Spleen (tissue), 7 donors: ENCODE data around the gene HIVEP1.

Experiments used
- POLR2A ChIP-seq, 3 donors: fragments of 450-650 bp; IDR thresholded peaks; one replicate each; pipeline ENCODE4 v1.5.1; 2017; ENCODE audit warnings: antibody characterized with exemption in 3 of 3, mild to moderate bottlenecking in 1 of 3
- POLR2AphosphoS5 ChIP-seq, 3 donors: sonication (generic); formaldehyde crosslinking; IDR thresholded peaks; one replicate each; pipeline ENCODE4 v1.5.1; 2017; ENCODE audit warnings: antibody characterized with exemption in 3 of 3
- TF ChIP-seq, protein P1 (sequence below), 11 experiments: fragments of 200-600 bp in 7 of 11; fragments of 450-650 bp in 4 of 11; sonication (generic) in 4 of 11; IDR thresholded peaks in 8 of 11; conservative IDR thresholded peaks in 3 of 11; 1 replicate in 7 of 11; 2 replicates in 4 of 11; pipeline versions ENCODE4 v1.4.0 to v1.8.0; 2016 to 2021; ENCODE audit warnings: antibody characterized with exemption in 11 of 11, inconsistent platforms in 4 of 11, mild to moderate bottlenecking in 1 of 11
- donor health status: DM: no; HTN: no; CAD: no; lungs with moderate emphysema.
- donor health status: DM: no; HTN: no; CAD: no.
- donor health status: DM: no; HTN: no; CAD: no.

DNA sequence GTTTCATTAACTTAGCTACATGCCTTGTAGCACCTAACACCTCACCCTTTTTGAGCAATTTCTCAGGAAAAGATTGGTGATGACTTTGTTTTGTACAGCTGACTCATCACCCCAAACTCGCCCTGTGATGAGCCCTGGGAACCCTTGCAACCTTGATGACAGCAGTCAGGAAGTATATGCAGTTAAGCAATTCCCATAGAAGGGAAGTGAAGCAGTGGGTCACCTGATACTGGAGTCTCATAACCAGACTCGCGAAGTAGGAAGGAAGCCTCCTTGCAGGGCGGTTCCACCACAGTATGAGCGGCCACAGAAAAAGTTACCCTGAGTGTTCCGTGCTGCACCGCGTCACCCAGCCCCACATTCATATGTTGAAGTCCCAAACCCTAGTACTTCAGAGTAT is 196.1 kb downstream of the HIVEP1 start:
- no peak for TF ChIP-seq POLR2A (IDR thresholded peaks at IDR 0.05)
- TF ChIP-seq, protein P1, sequence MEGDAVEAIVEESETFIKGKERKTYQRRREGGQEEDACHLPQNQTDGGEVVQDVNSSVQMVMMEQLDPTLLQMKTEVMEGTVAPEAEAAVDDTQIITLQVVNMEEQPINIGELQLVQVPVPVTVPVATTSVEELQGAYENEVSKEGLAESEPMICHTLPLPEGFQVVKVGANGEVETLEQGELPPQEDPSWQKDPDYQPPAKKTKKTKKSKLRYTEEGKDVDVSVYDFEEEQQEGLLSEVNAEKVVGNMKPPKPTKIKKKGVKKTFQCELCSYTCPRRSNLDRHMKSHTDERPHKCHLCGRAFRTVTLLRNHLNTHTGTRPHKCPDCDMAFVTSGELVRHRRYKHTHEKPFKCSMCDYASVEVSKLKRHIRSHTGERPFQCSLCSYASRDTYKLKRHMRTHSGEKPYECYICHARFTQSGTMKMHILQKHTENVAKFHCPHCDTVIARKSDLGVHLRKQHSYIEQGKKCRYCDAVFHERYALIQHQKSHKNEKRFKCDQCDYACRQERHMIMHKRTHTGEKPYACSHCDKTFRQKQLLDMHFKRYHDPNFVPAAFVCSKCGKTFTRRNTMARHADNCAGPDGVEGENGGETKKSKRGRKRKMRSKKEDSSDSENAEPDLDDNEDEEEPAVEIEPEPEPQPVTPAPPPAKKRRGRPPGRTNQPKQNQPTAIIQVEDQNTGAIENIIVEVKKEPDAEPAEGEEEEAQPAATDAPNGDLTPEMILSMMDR (IDR thresholded peaks at IDR 0.05 in 8 of 11, conservative IDR thresholded peaks at IDR 0.05 in 3 of 11) = peak in 1 of 11 experiments; percentile 8
- TF ChIP-seq POLR2AphosphoS5 (IDR thresholded peaks at IDR 0.05) = peak in 2 of 3 donors; percentile 17 to 82
